ENCODE measurements around the gene PLEKHH2. TPM values are rescaled to one million over a fixed set of nuclear protein-coding genes. Genes with fewer than 3 reads are reported as not detected.
"Not testable (repeated sequence)": the region's sequence is repeated elsewhere in the genome, so short reads cannot be mapped to it uniquely, and the experiment has no call there.

The PLEKHH2 gene
- total RNA-seq, 2 donors from 2014 or later, result 5.6 to 10.4 TPM

GRCh38 chr2:43685357-43685756 lies 48.3 kb downstream of the PLEKHH2 start:
- intact Hi-C loops (cut with DNase I), result no loop called here
- 78 to 82% methylated on average over 5 of the region's 5 CpGs for WGBS, 2 donors
- DNase-seq (no peak), ATAC-seq (no peak)
- H3K4me1 ChIP-seq, result no peaks in the 10 kb centered on the region
- no peaks in the 10 kb centered on the region for H3K9me3 ChIP-seq
- H3K4me3 ChIP-seq, result no peak overlapping the region
- no peak overlapping the region for H3K27ac ChIP-seq
- H3K27me3 ChIP-seq, result no peaks in the 10 kb centered on the region
- TF ChIP-seq POLR2A (IDR thresholded peaks at IDR 0.05) (no peak), CTCF (IDR thresholded peaks at IDR 0.05) (no peak)
- no peaks in the 10 kb centered on the region for H3K36me3 ChIP-seq (replicated peaks in 1 of 2; ENCODE audit: insufficient read depth in 1 of 2, low read depth in 2 of 2)

- Histone ChIP-seq H3K27ac (no peak overlapping the region), H3K4me3 (no peak overlapping the region), H3K27me3 (no peaks in the 10 kb centered on the region), H3K4me1 (no peaks in the 10 kb centered on the region), H3K36me3 (replicated peaks in 1 of 2; ENCODE audit: insufficient read depth in 1 of 2, low read depth in 2 of 2) (no peaks in the 10 kb centered on the region), H3K9me3 (no peaks in the 10 kb centered on the region)
- ATAC-seq, result no peak
- DNase-seq, result no peak
- intact Hi-C loops (cut with DNase I), result no loop called here
- TF ChIP-seq POLR2A (IDR thresholded peaks at IDR 0.05), result no peak
- TF ChIP-seq CTCF (IDR thresholded peaks at IDR 0.05), result no peak
- 71 to 73% methylated on average over 2 of the region's 2 CpGs for WGBS, 2 donors
Observed at GRCh38 chr2:43689999-43690398, 52.9 kb downstream of the PLEKHH2 start.

GRCh38 chr2:43692428-43692994 lies 55.5 kb downstream of the PLEKHH2 start:
- TF ChIP-seq CTCF (IDR thresholded peaks at IDR 0.05) (no peak), POLR2A (IDR thresholded peaks at IDR 0.05) (no peak)
- WGBS, 2 donors, result 66 to 72% methylated on average over 5 of the region's 5 CpGs
- no peak overlapping the region for H3K27ac ChIP-seq
- DNase-seq (no peak), ATAC-seq (no peak)
- no peaks in the 10 kb centered on the region for H3K27me3 ChIP-seq
- intact Hi-C loops (cut with DNase I), result no loop called here
- no peaks in the 10 kb centered on the region for H3K4me1 ChIP-seq
- peak overlapping the region in 1 of 2 donors; percentile 8 for H3K4me3 ChIP-seq
- H3K36me3 ChIP-seq (replicated peaks in 1 of 2; ENCODE audit: insufficient read depth in 1 of 2, low read depth in 2 of 2), result no peaks in the 10 kb centered on the region
- H3K9me3 ChIP-seq, result no peaks in the 10 kb centered on the region

- H3K36me3 ChIP-seq (replicated peaks in 1 of 2; ENCODE audit: insufficient read depth in 1 of 2, low read depth in 2 of 2); H3K27ac ChIP-seq; H3K4me1 ChIP-seq; H3K27me3 ChIP-seq; H3K4me3 ChIP-seq; H3K9me3 ChIP-seq; intact Hi-C loops (cut with DNase I); ATAC-seq; DNase-seq: not testable (repeated sequence)
- WGBS, 2 donors, result 84 to 86% methylated on average over 6 of the region's 6 CpGs
Observed at GRCh38 chr2:43698140-43698539, 61.1 kb downstream of the PLEKHH2 start.

- H3K9me3 ChIP-seq, result no peaks in the 10 kb centered on the region
- TF ChIP-seq POLR2A (IDR thresholded peaks at IDR 0.05) (no peak), CTCF (IDR thresholded peaks at IDR 0.05) (no peak)
- DNase-seq (no peak), ATAC-seq (no peak)
- intact Hi-C loops (cut with DNase I), result no loop called here
- no peaks in the 10 kb centered on the region for H3K4me1 ChIP-seq
- no peak overlapping the region for H3K4me3 ChIP-seq
- H3K27ac ChIP-seq, result no peak overlapping the region
- H3K27me3 ChIP-seq, result no peaks in the 10 kb centered on the region
- WGBS, 2 donors, result 42 to 56% methylated on average over 3 of the region's 3 CpGs
- H3K36me3 ChIP-seq (replicated peaks in 1 of 2; ENCODE audit: insufficient read depth in 1 of 2, low read depth in 2 of 2), result no peaks in the 10 kb centered on the region
Observed at GRCh38 chr2:43699761-43700160, 62.7 kb downstream of the PLEKHH2 start.

Data from body of pancreas (tissue), 4 donors.